Measurements from ENCODE around the gene BSND.

Gene BSND

GRCh38 chr1:54969879-54970278 is 28.9 kb upstream of the BSND start:
- TF ChIP-seq GATA2 (IDR thresholded peaks at IDR 0.05; ENCODE audit: low read depth, low read length) (no peak), GATA3 (IDR thresholded peaks at IDR 0.05; ENCODE audit: low read depth, low read length) (no peak)

GRCh38 chr1:54970901-54971300 is 27.8 kb upstream of the BSND start:
- TF ChIP-seq GATA3 (IDR thresholded peaks at IDR 0.05; ENCODE audit: low read depth, low read length) (no peak), GATA2 (IDR thresholded peaks at IDR 0.05; ENCODE audit: low read depth, low read length) (no peak)

GRCh38 chr1:54971317-54971791 is 27.4 kb upstream of the BSND start:
- no peak for TF ChIP-seq GATA2 (IDR thresholded peaks at IDR 0.05; ENCODE audit: low read depth, low read length)
- TF ChIP-seq GATA3 (IDR thresholded peaks at IDR 0.05; ENCODE audit: low read depth, low read length) = no peak

GRCh38 chr1:54972436-54972835 is 26.3 kb upstream of the BSND start:
- TF ChIP-seq GATA3 (IDR thresholded peaks at IDR 0.05; ENCODE audit: low read depth, low read length) (no peak), GATA2 (IDR thresholded peaks at IDR 0.05; ENCODE audit: low read depth, low read length) (no peak)

GRCh38 chr1:54973205-54973921 is 25.4 kb upstream of the BSND start:
- TF ChIP-seq GATA3 (IDR thresholded peaks at IDR 0.05; ENCODE audit: low read depth, low read length) (no peak), GATA2 (IDR thresholded peaks at IDR 0.05; ENCODE audit: low read depth, low read length) (no peak)

GRCh38 chr1:54975356-54976108 is 23.2 kb upstream of the BSND start:
- TF ChIP-seq GATA3 (IDR thresholded peaks at IDR 0.05; ENCODE audit: low read depth, low read length) = no peak
- TF ChIP-seq GATA2 (IDR thresholded peaks at IDR 0.05; ENCODE audit: low read depth, low read length) = no peak

- TF ChIP-seq GATA3 (IDR thresholded peaks at IDR 0.05; ENCODE audit: low read depth, low read length) (no peak), GATA2 (IDR thresholded peaks at IDR 0.05; ENCODE audit: low read depth, low read length) (no peak)
Measured at GRCh38 chr1:54976747-54977146, 22.0 kb upstream of the BSND start.

GRCh38 chr1:54977533-54978297 is 21.0 kb upstream of the BSND start:
- no peak for TF ChIP-seq GATA3 (IDR thresholded peaks at IDR 0.05; ENCODE audit: low read depth, low read length)
- no peak for TF ChIP-seq GATA2 (IDR thresholded peaks at IDR 0.05; ENCODE audit: low read depth, low read length)

GRCh38 chr1:54978528-54979326 is 20.0 kb upstream of the BSND start:
- TF ChIP-seq GATA2 (IDR thresholded peaks at IDR 0.05; ENCODE audit: low read depth, low read length) = no peak
- TF ChIP-seq GATA3 (IDR thresholded peaks at IDR 0.05; ENCODE audit: low read depth, low read length) = no peak

GRCh38 chr1:54979327-54979891 is 19.3 kb upstream of the BSND start:
- TF ChIP-seq GATA3 (IDR thresholded peaks at IDR 0.05; ENCODE audit: low read depth, low read length) = no peak
- no peak for TF ChIP-seq GATA2 (IDR thresholded peaks at IDR 0.05; ENCODE audit: low read depth, low read length)

- TF ChIP-seq GATA3 (IDR thresholded peaks at IDR 0.05; ENCODE audit: low read depth, low read length) = no peak
- TF ChIP-seq GATA2 (IDR thresholded peaks at IDR 0.05; ENCODE audit: low read depth, low read length) = no peak
Measured at GRCh38 chr1:54980046-54980527, 18.6 kb upstream of the BSND start.

GRCh38 chr1:54980528-54981241 is 18.0 kb upstream of the BSND start, which contains the start of gene TMEM61:
TMEM61 (plus strand) TSS chr1:54980628; CDS start chr1:54981066, 438 bp downstream.
- TF ChIP-seq GATA3 (IDR thresholded peaks at IDR 0.05; ENCODE audit: low read depth, low read length) (no peak), GATA2 (IDR thresholded peaks at IDR 0.05; ENCODE audit: low read depth, low read length) (no peak)

Measured in SH-SY5Y (cell line).